H9 (cell line): Measurements from ENCODE around the gene KDM1B. TPM values are rescaled to one million over a fixed set of nuclear protein-coding genes. Genes with fewer than 3 reads are reported as not detected.
"Not testable (repeated sequence)": the region's sequence is repeated elsewhere in the genome, so short reads cannot be mapped to it uniquely, and the experiment has no call there.

Experiments
- DNase-seq: peaks from one replicate; pipeline ENCODE4 v3.0.0-alpha.2; 2017
- H2AFZ ChIP-seq: one replicate; pipeline ENCODE4 v1.6.1; 2013; ENCODE audit warnings: mild to moderate bottlenecking, low read length, control low read depth, moderate library complexity
- H2AK5ac ChIP-seq: 2 replicates; pipeline ENCODE4 v1.6.1; 2013; ENCODE audit warnings: low read length, control low read depth, mixed read lengths; ENCODE audit not compliant: insufficient read length
- H2BK120ac ChIP-seq: one replicate; pipeline ENCODE4 v1.6.1; 2013; ENCODE audit warnings: low read depth, mild to moderate bottlenecking, low read length, control low read depth, inconsistent platforms; ENCODE audit not compliant: poor library complexity, severe bottlenecking
- H2BK12ac ChIP-seq: 2 replicates; pipeline ENCODE4 v1.6.1; 2013; ENCODE audit warnings: low read length, control low read depth, mixed read lengths, low read depth; ENCODE audit not compliant: insufficient read length
- H2BK15ac ChIP-seq: 2 replicates; pipeline ENCODE4 v1.6.1; 2013; ENCODE audit warnings: low read depth, low read length, control low read depth
- H2BK20ac ChIP-seq: one replicate; pipeline ENCODE4 v1.6.1; 2013; ENCODE audit warnings: low read depth, mild to moderate bottlenecking, low read length, control low read depth, inconsistent platforms; ENCODE audit not compliant: poor library complexity, severe bottlenecking
- H2BK5ac ChIP-seq: 2 replicates; pipeline ENCODE4 v1.6.1; 2013; ENCODE audit warnings: low read length, control low read depth, mixed read lengths; ENCODE audit not compliant: insufficient read length
- H3K14ac ChIP-seq: 2 replicates; pipeline ENCODE4 v1.6.1; 2013; ENCODE audit warnings: low read length, control low read depth; ENCODE audit not compliant: insufficient read depth
- H3K18ac ChIP-seq: 2 replicates; pipeline ENCODE4 v1.6.1; 2013; ENCODE audit warnings: low read depth, mild to moderate bottlenecking, mixed read lengths, low read length, control low read depth; ENCODE audit not compliant: insufficient read length
- H3K23ac ChIP-seq: 2 replicates; pipeline ENCODE4 v1.6.1; 2013; ENCODE audit warnings: low read length, control low read depth, mixed read lengths, low read depth; ENCODE audit not compliant: insufficient read length
- H3K23me2 ChIP-seq: 2 replicates; pipeline ENCODE4 v1.6.1; 2013; ENCODE audit warnings: low read depth, mild to moderate bottlenecking, mixed read lengths, low read length, control low read depth; ENCODE audit not compliant: insufficient read length, poor library complexity, severe bottlenecking
- H3K27ac ChIP-seq: 2 replicates; pipeline ENCODE4 v1.5.1; 2013; ENCODE audit warnings: low read length, control low read depth, mixed read lengths, low read depth; ENCODE audit not compliant: insufficient read length
- H3K27me3 ChIP-seq: 2 replicates; pipeline ENCODE4 v1.6.1; 2013; ENCODE audit warnings: low read length, control low read depth, inconsistent platforms; ENCODE audit not compliant: insufficient read depth
- H3K4ac ChIP-seq: 2 replicates; pipeline ENCODE4 v1.6.1; 2013; ENCODE audit warnings: low read depth, mild to moderate bottlenecking, control low read depth, inconsistent platforms, low read length, moderate library complexity
- H3K4me1 ChIP-seq: 2 replicates; pipeline ENCODE4 v1.6.1; 2013; ENCODE audit warnings: low read length, control low read depth, inconsistent platforms; ENCODE audit not compliant: insufficient read depth
- H3K4me2 ChIP-seq: 2 replicates; pipeline ENCODE4 v1.6.1; 2013; ENCODE audit warnings: low read length, control low read depth, mixed read lengths; ENCODE audit not compliant: insufficient read length, insufficient read depth
- H3K56ac ChIP-seq: 2 replicates; pipeline ENCODE4 v1.6.1; 2013; ENCODE audit warnings: low read depth, mild to moderate bottlenecking, mixed read lengths, low read length, control low read depth; ENCODE audit not compliant: insufficient read length
- H3K79me1 ChIP-seq: 2 replicates; pipeline ENCODE4 v1.6.1; 2013; ENCODE audit warnings: low read depth, mild to moderate bottlenecking, moderate library complexity, low read length, control low read depth, inconsistent platforms; ENCODE audit not compliant: insufficient read depth, poor library complexity, severe bottlenecking
- H3K79me2 ChIP-seq: 2 replicates; pipeline ENCODE4 v1.6.1; 2013; ENCODE audit warnings: low read length, control low read depth, inconsistent platforms; ENCODE audit not compliant: insufficient read depth
- H3K9ac ChIP-seq: 2 replicates; pipeline ENCODE4 v1.6.1; 2013; ENCODE audit warnings: low read length, control low read depth, mixed read lengths; ENCODE audit not compliant: insufficient read length; ENCODE audit errors: extremely low read depth
- H3K9me3 ChIP-seq: one replicate; pipeline ENCODE4 v1.6.1; 2013; ENCODE audit warnings: low read depth, low read length, inconsistent platforms; ENCODE audit not compliant: control insufficient read depth
- H3T11ph ChIP-seq: one replicate; pipeline ENCODE4 v1.6.1; 2013; ENCODE audit warnings: mild to moderate bottlenecking, low read length, control low read depth, inconsistent platforms
- H4K20me1 ChIP-seq: one replicate; pipeline ENCODE4 v1.6.1; 2013; ENCODE audit not compliant: control insufficient read depth, insufficient read length, insufficient read depth
- H4K5ac ChIP-seq: 2 replicates; pipeline ENCODE4 v1.6.1; 2013; ENCODE audit warnings: low read depth, mild to moderate bottlenecking, mixed read lengths, low read length, control low read depth; ENCODE audit not compliant: insufficient read length
- H4K8ac ChIP-seq: replicated peaks from 2 replicates; pipeline ENCODE4 v1.6.1; 2013; ENCODE audit warnings: low read length, control low read depth, mixed read lengths, low read depth; ENCODE audit not compliant: insufficient read length
- H4K91ac ChIP-seq: 2 replicates; pipeline ENCODE4 v1.6.1; 2013; ENCODE audit warnings: low read depth, mild to moderate bottlenecking, moderate library complexity, mixed read lengths, low read length, control low read depth; ENCODE audit not compliant: insufficient read length
- H3K27ac Mint-ChIP-seq, 3 experiments: 2 replicates in 2 of 3; 3 replicates in 1 of 3; pipeline ENCODE4 v1.8.0; 2020 to 2021; ENCODE audit warnings: mixed read lengths in 3 of 3, mild to moderate bottlenecking in 1 of 3, moderate library complexity in 1 of 3
- H3K27me3 Mint-ChIP-seq: 2 replicates; pipeline ENCODE4 v1.8.0; 2021; ENCODE audit warnings: low read depth, mild to moderate bottlenecking, moderate library complexity, mixed read lengths
- H3K36me3 Mint-ChIP-seq, 3 experiments: 2 replicates in 2 of 3; 3 replicates in 1 of 3; pipeline ENCODE4 v1.8.0; 2020 to 2021; ENCODE audit warnings: low read depth in 3 of 3, mixed read lengths in 3 of 3; ENCODE audit not compliant: insufficient read depth in 1 of 3
- H3K4me1 Mint-ChIP-seq, 2 experiments: 2 replicates each; pipeline ENCODE4 v1.8.0; 2020; ENCODE audit warnings: mixed read lengths in 2 of 2
- H3K4me3 Mint-ChIP-seq, 2 experiments: 2 replicates in 1 of 2; 3 replicates in 1 of 2; pipeline ENCODE4 v1.8.0; 2020 to 2021; ENCODE audit warnings: mild to moderate bottlenecking in 2 of 2, mixed read lengths in 2 of 2, moderate library complexity in 1 of 2
- H3K9me3 Mint-ChIP-seq, 2 experiments: 2 replicates in 1 of 2; 3 replicates in 1 of 2; pipeline ENCODE4 v1.8.0; 2020; ENCODE audit warnings: mild to moderate bottlenecking in 2 of 2, mixed read lengths in 2 of 2, moderate library complexity in 1 of 2
- WGBS: extraction: QIAGEN DNeasy Blood & Tissue Kit; methylation state at CpG from one replicate; pipeline ENCODE4 v1.1.7; 2013; ENCODE audit warnings: missing lambda C conversion rate, low lambda C conversion rate, mixed read lengths; ENCODE audit not compliant: insufficient read length; ENCODE audit errors: extremely low coverage; 5-methylcytosine and 5-hydroxymethylcytosine counted together
- total RNA-seq: library from RNA; stranded (reverse); gene quantifications from 2 replicates; pipeline ENCODE4 v1.2.1, GENCODE V29; 2021
- TF ChIP-seq, protein P1 (sequence below): fragments of 200-600 bp; sonication (generic); conservative IDR thresholded peaks from 3 replicates; pipeline ENCODE4 v1.8.0; 2021; ENCODE audit warnings: antibody characterized with exemption, mild to moderate bottlenecking

The KDM1B gene
- total RNA-seq, 1 experiment from 2014 or later = 5.4 TPM

DNA sequence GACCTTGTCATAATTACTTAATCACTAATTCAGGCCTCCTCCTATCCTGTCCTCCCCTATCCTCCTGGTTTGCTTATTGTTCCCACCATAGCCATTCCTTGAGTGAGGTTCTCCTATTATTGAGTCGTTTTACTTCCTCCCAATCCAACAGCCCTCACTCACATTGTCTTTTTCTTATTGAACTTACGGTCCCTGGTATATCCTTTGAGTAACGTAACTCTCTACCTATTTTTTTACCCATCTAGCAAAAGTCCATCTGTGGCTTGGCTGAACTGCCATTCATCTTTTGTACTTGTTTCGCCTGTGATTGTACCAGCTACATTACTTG, 66.0 kb downstream of the KDM1B start:
- Histone ChIP-seq H4K8ac (no peak overlapping the region), H3K23me2 (no peaks in the 10 kb centered on the region), H4K91ac (no peak overlapping the region), H3K4me1 (no peaks in the 10 kb centered on the region), H2BK15ac (no peak overlapping the region), H2BK20ac (no peak overlapping the region), H2AK5ac (no peak overlapping the region), H3K27ac (peak overlapping the region; percentile 7), H3K14ac (no peak overlapping the region), H4K20me1 (no peaks in the 10 kb centered on the region), H3K79me1 (no peaks in the 10 kb centered on the region), H3K4me2 (no peak overlapping the region), H3K27me3 (no peaks in the 10 kb centered on the region), H3K4ac (no peak overlapping the region), H4K5ac (no peak overlapping the region), H3K23ac (no peak overlapping the region), H3K9ac (no peak overlapping the region), H2AFZ (no peak overlapping the region), H3K9me3 (no peaks in the 10 kb centered on the region), H3K18ac (peak overlapping the region; percentile 11), H3K56ac (no peak overlapping the region), H3T11ph (no peak overlapping the region), H2BK5ac (no peak overlapping the region), H2BK12ac (no peak overlapping the region), H2BK120ac (no peak overlapping the region), H3K79me2 (no peaks in the 10 kb centered on the region)
- Mint-ChIP-seq H3K27me3 (no peaks in the 10 kb centered on the region), H3K4me1 (peaks cover 0 to 6% of the 10 kb centered on the region in 2 experiments; a peak in 3 of 4 replicates), H3K36me3 (peaks cover 16 to 51% (median 45%) of the 10 kb centered on the region in 3 experiments; a peak in 6 of 7 replicates), H3K4me3 (no peak overlapping the region), H3K9me3 (peaks cover 0 to 3% of the 10 kb centered on the region in 2 experiments; a peak in 1 of 5 replicates), H3K27ac (peak overlapping the region in 2 of 3 experiments; percentile 40 to 95; a peak in 5 of 7 replicates)
- WGBS = no CpG with 5 or more reads among the region's 4 CpGs
- DNase-seq = no peak
- TF ChIP-seq, protein P1, sequence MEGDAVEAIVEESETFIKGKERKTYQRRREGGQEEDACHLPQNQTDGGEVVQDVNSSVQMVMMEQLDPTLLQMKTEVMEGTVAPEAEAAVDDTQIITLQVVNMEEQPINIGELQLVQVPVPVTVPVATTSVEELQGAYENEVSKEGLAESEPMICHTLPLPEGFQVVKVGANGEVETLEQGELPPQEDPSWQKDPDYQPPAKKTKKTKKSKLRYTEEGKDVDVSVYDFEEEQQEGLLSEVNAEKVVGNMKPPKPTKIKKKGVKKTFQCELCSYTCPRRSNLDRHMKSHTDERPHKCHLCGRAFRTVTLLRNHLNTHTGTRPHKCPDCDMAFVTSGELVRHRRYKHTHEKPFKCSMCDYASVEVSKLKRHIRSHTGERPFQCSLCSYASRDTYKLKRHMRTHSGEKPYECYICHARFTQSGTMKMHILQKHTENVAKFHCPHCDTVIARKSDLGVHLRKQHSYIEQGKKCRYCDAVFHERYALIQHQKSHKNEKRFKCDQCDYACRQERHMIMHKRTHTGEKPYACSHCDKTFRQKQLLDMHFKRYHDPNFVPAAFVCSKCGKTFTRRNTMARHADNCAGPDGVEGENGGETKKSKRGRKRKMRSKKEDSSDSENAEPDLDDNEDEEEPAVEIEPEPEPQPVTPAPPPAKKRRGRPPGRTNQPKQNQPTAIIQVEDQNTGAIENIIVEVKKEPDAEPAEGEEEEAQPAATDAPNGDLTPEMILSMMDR = no peak

DNA sequence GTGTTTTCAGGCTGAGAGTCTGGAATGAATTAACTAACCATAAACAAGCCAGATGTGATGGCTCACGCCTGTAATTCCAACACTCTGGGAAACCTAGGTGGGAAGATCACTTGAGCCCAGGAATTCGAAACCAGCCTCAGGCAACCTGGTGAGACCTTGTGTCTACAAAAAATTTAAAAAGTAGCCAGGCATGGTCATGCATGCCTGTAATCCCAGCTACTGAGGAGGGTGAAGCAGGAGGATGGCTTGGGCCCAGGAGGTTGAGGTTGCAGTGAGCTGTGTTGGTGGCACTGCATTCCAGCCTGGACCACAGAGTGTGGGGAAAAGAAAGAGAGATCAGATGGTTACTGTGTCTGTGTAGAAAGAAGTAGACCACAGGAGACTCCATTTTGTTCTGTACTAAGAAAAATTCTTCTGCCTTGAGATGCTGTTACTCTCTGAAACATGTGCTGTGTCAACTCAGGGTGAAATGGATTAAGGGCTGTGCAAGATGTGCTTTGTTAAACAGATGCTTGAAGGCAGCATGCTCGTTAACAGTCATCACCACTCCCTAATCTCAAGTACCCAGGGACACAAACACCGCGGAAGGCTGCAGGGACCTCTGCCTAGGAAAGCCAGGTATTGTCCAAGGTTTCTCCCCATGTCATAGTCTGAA, 71.4 kb downstream of the KDM1B start:
- Mint-ChIP-seq H3K9me3 (peaks cover 40 to 42% of the 10 kb centered on the region in 2 experiments), H3K36me3 (peaks cover 55 to 81% (median 71%) of the 10 kb centered on the region in 3 experiments), H3K27ac (peak overlapping the region; percentile 82 to 94 (median 84); a peak in 5 of 7 replicates), H3K4me1 (peaks cover 16% of the 10 kb centered on the region in 2 experiments)
- H2AFZ ChIP-seq, H2BK12ac ChIP-seq, H4K20me1 ChIP-seq, H3K18ac ChIP-seq, H3K4me3 Mint-ChIP-seq, H3K14ac ChIP-seq, H2BK15ac ChIP-seq, H3K27ac ChIP-seq, H4K91ac ChIP-seq, H3K23me2 ChIP-seq, H2BK120ac ChIP-seq, H3K9me3 ChIP-seq, H3K56ac ChIP-seq, H3K23ac ChIP-seq, H2BK5ac ChIP-seq, H2BK20ac ChIP-seq, H3K79me1 ChIP-seq, H3K4ac ChIP-seq, H4K8ac ChIP-seq, H2AK5ac ChIP-seq, H3K9ac ChIP-seq, H3K27me3 Mint-ChIP-seq, H3K79me2 ChIP-seq, H3K27me3 ChIP-seq, H3T11ph ChIP-seq, H4K5ac ChIP-seq, H3K4me1 ChIP-seq, H3K4me2 ChIP-seq, DNase-seq: not testable (repeated sequence)
- WGBS = no CpG with 5 or more reads among the region's 5 CpGs
